Measurements from ENCODE around the gene ANTXR1.
"Not testable (repeated sequence)": the region's sequence is repeated elsewhere in the genome, so short reads cannot be mapped to it uniquely, and the experiment has no call there.

The ANTXR1 gene

GRCh38 chr2:69238449-69239031 lies 225.6 kb downstream of the ANTXR1 start:
- no peak for DNase-seq (ENCODE audit: low spot score)

DNA sequence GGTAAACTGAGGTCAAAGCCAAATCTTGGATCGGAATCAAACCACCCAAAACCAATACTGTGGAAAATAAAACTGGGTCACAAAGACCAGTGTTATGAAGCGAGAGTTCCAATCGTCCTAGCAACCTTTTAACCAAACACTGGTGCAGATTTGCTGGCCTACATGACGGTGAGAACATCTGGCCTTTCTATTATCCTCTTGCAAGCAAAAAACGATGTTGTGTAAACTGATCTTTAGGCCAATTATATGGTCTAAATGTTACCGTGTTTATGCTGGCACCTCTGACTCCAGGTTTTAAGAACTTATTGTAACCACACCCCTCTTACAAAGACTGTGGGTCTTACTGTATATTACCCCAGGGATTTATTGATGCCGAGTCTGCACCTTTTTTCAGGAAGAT lies 228.1 kb downstream of the ANTXR1 start:
- DNase-seq (ENCODE audit: low spot score), result no peak

- DNase-seq (ENCODE audit: low spot score), result no peak
These were observed 228.9 kb downstream of the ANTXR1 start for GRCh38 chr2:69241664-69242514.

- DNase-seq (ENCODE audit: low spot score), result no peak
These were observed 229.7 kb downstream of the ANTXR1 start for GRCh38 chr2:69242651-69243051.

- DNase-seq (ENCODE audit: low spot score), result no peak
These were observed 230.7 kb downstream of the ANTXR1 start for GRCh38 chr2:69243652-69244051.

GRCh38 chr2:69244882-69245281 lies 231.9 kb downstream of the ANTXR1 start:
- no peak for DNase-seq (ENCODE audit: low spot score)

DNA sequence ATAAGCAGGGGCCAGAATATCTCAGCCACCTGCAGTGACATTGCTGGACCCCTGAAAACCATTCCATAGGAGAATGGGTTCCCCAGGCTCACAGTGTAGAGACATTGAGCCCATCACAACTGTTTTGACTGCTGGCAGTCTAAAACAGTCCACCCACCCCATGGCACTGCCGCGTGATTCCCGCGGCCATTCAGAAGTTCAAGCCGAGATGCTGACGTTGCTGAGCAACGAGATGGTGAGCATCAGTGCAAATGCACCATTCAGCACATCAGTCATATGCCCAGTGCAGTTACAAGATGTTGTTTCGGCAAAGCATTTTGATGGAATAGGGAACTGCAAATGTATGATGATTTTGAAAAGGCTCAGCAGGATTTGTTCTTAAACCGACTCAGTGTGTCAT lies 234.6 kb downstream of the ANTXR1 start:
- no peak for DNase-seq (ENCODE audit: low spot score)

- DNase-seq (ENCODE audit: low spot score), result no peak
These were observed 235.3 kb downstream of the ANTXR1 start for GRCh38 chr2:69248232-69248631.

DNA sequence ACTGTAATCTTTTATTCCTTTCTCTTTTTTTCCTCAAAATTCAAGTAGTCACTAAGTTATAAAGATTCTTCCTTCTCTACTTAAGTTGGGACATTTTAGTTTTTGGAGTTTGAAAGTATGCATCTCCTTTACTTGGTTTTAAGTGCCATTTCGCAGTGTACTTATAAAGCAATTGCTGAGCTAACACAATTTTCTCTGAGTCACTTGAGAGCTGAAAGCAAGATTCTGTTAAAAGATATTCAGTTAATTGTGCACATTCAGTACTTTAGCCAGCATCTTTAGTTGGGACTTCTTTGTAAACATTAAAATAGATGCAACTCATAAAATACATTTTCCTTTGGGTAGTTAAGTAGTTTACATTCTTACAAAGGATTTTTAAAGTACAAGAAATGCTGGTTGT lies 238.0 kb downstream of the ANTXR1 start:
- DNase-seq (ENCODE audit: low spot score), result no peak

DNA sequence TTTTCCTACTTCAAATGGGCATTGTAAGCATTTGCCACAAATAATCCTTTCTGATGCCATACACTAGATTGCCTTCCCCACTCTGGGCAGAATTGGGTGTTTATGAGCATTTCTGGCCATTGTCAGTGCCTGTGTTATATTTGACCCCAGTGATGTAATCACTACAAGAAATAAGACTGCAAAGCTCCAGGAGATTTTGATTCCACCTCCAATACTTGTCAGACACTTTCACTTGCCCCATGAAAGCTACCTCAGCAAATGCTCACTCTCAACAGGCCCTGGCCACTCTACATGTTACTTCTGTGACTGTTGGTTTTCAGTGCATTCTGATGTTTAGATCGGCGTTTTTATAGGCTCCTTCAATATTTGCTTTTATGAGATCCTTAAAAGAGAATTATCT lies 239.0 kb downstream of the ANTXR1 start:
- DNase-seq (ENCODE audit: low spot score), result no peak

GRCh38 chr2:69253112-69253511 lies 240.1 kb downstream of the ANTXR1 start:
- no peak for DNase-seq (ENCODE audit: low spot score)

GRCh38 chr2:69253611-69254301 lies 240.8 kb downstream of the ANTXR1 start:
- no peak for DNase-seq (ENCODE audit: low spot score)

GRCh38 chr2:69255760-69256159 lies 242.8 kb downstream of the ANTXR1 start:
- no peak for DNase-seq (ENCODE audit: low spot score)

DNA sequence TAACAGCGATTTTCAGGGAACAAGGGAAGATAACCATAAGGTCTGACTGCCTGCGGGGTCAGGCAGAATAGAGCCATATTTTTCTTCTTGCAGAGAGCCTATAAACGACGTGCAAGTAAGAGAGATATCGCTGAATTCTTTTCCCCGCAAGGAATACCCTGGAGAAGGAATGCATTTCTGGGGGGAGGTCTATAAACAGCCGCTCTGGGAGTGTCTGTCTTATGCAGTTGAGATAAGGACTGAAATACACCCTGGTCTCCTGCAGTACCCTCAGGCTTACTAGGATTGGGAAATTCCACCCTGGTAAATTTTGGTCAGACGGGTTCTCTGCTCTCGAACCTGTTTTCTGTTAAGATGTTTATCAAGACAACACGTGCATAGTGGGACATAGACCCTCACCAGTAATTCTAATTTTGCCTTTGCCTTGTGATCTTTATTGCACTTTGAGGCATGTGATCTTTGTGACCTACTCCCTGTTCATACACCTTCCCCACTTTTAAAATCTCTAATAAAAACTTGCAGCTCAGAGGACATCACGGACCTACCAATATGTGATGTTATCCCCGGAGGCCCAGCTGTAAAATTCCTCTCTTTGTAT lies 247.1 kb downstream of the ANTXR1 start:
- DNase-seq (ENCODE audit: low spot score), result not testable (repeated sequence)

DNA sequence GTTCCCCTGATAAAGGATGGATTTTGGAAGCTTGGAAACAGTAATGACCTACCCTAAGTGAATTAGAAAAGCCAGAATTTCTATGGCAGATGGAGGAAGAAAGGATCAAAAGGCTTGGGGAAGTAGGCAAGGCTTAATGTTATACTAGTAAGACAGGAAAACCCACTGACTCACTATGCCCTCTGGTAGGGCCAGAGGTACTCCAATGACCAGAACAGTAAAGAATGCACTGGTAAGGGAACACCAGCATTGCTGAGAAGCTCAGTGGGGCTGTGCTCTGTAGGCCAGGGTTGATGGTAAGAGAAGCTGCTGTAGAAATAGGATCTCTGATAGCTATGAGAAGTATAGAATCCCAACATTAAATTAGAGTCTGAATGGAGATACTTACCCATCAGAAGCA lies 247.7 kb downstream of the ANTXR1 start:
- DNase-seq (ENCODE audit: low spot score), result no peak

DNA sequence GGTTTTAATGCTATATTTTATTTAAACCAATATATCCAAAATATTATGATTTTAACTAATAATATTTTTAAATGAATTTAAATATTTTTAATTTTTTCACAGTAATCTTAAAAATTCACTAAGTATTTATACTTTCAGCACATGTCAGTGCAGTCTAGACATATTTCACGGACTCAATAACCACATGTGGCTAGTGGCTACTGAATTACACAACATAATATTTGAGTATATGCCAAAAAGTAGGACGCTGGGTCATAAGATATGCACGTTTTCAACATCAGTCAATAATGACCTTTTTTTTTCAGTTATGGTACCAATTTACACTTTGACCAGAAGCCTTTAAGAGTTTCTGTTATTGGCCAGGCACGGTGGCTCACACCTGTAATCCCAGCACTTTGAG lies 256.4 kb downstream of the ANTXR1 start:
- DNase-seq (ENCODE audit: low spot score), result no peak

- DNase-seq (ENCODE audit: low spot score), result no peak
These were observed 258.9 kb downstream of the ANTXR1 start for GRCh38 chr2:69271831-69272257.

DNA sequence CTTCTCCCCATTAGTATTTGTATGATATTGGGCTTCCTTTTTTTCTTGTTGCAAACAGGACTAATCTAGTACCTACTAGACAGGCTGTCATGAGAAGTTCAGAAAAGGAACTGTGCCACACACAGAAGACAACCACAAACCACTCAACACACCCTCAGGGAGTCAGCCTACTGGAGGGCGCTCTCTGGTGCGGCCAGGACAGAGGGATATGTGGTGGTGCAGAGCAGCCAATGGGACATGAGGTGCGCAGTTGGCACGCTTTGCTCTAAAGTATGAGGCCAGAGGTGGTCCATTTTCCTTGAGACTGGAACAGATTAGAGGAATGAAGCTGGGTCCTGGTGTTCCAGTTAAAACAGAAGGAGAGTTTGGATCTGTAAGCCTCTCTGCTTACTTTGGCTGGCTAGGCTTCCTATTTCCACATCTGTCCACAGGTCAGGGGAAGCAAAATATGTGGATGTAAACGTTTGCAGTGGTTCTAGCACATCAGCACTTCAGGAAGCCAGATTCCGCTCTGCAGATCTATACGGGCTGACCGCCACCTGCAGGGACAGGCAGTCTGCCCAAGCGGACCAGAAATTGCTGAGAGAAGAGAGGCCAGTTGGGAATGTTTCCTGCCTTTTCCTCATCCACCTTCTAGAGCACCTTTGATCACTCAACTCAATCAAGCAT lies 260.0 kb downstream of the ANTXR1 start:
- no peak for DNase-seq (ENCODE audit: low spot score)

- no peak for DNase-seq (ENCODE audit: low spot score)
These were observed 262.5 kb downstream of the ANTXR1 start for GRCh38 chr2:69275490-69275889.

DNA sequence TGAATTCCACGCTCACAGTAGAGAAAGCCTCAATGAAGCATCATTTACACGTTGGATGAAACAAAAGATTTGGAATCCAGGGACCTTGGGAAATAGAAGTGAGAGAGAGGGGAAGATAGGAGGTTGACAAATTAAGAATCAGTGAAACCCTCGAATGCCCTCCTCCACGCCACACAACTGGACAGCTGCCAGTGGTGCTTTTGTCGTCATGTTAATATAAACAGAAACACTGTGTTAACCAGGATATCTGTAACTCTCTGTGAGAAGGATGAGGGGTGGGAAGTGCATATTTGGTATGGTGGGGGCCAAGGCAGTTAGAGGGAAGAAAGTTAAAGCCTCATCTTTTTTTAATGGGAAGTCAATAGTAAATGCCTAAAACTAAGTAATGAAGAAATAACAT lies 265.4 kb downstream of the ANTXR1 start:
- no peak for DNase-seq (ENCODE audit: low spot score)

DNA sequence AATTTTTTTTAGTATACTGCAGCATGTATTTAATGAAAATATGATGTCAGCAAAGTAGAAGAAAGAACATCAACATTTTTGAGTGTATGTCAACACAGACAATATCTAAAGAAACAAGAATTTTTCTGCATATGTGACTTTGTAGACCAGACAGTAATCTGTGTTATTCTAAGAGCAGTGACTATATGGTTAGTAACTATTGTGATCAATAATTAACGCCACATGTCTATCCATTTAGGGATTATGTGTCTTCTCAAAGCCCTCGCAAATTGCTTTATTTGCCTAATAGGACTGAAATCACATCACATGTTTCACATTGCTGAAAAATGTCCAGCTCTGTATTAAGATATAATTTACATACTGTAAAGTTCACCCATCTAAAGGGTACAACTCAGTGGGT lies 266.2 kb downstream of the ANTXR1 start:
- no peak for DNase-seq (ENCODE audit: low spot score)
